ENCODE measurements around the gene BTAF1.

Gene BTAF1

GRCh38 chr10:91879515-91880170, 43.9 kb upstream of the BTAF1 start:
- Histone ChIP-seq H3K79me2 (ENCODE audit: control insufficient read depth, low read length) (no peaks in the 10 kb centered on the region), H3K27me3 (ENCODE audit: control insufficient read depth, low read length) (peaks cover 5% of the 10 kb centered on the region), H3K4me1 (ENCODE audit: control insufficient read depth, low read length) (no peaks in the 10 kb centered on the region), H3K36me3 (ENCODE audit: control insufficient read depth, low read length) (no peaks in the 10 kb centered on the region), H3K27ac (ENCODE audit: low read depth, low read length) (no peak overlapping the region), H3K4me2 (ENCODE audit: low read length) (no peak overlapping the region), H4K20me1 (ENCODE audit: control insufficient read depth, insufficient read depth, low read depth, low read length) (no peaks in the 10 kb centered on the region), H3K4me3 (ENCODE audit: low read length) (no peak overlapping the region), H3F3A (ENCODE audit: control insufficient read depth, insufficient read depth) (no peaks in the 10 kb centered on the region), H3K9me2 (replicated peaks; ENCODE audit: control insufficient read depth, low read length) (no peaks in the 10 kb centered on the region), H3K9me3 (ENCODE audit: control insufficient read depth, insufficient read depth, low read length) (no peaks in the 10 kb centered on the region)
- TF ChIP-seq EZH2phosphoT487 (IDR thresholded peaks at IDR 0.05; ENCODE audit: borderline replicate concordance, low read length): no peak
- TF ChIP-seq, protein P1, sequence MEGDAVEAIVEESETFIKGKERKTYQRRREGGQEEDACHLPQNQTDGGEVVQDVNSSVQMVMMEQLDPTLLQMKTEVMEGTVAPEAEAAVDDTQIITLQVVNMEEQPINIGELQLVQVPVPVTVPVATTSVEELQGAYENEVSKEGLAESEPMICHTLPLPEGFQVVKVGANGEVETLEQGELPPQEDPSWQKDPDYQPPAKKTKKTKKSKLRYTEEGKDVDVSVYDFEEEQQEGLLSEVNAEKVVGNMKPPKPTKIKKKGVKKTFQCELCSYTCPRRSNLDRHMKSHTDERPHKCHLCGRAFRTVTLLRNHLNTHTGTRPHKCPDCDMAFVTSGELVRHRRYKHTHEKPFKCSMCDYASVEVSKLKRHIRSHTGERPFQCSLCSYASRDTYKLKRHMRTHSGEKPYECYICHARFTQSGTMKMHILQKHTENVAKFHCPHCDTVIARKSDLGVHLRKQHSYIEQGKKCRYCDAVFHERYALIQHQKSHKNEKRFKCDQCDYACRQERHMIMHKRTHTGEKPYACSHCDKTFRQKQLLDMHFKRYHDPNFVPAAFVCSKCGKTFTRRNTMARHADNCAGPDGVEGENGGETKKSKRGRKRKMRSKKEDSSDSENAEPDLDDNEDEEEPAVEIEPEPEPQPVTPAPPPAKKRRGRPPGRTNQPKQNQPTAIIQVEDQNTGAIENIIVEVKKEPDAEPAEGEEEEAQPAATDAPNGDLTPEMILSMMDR (IDR thresholded peaks at IDR 0.05; ENCODE audit: low read depth, low read length, poor library complexity, severe bottlenecking): no peak

GRCh38 chr10:91880310-91880709, 43.3 kb upstream of the BTAF1 start:
- Histone ChIP-seq H3K27ac (ENCODE audit: low read depth, low read length) (no peak overlapping the region), H3K27me3 (ENCODE audit: control insufficient read depth, low read length) (peaks cover 11% of the 10 kb centered on the region), H3K4me3 (ENCODE audit: low read length) (no peak overlapping the region), H3K36me3 (ENCODE audit: control insufficient read depth, low read length) (no peaks in the 10 kb centered on the region), H3K4me2 (ENCODE audit: low read length) (no peak overlapping the region), H3K9me2 (replicated peaks; ENCODE audit: control insufficient read depth, low read length) (no peaks in the 10 kb centered on the region), H3F3A (ENCODE audit: control insufficient read depth, insufficient read depth) (no peaks in the 10 kb centered on the region), H3K9me3 (ENCODE audit: control insufficient read depth, insufficient read depth, low read length) (no peaks in the 10 kb centered on the region), H4K20me1 (ENCODE audit: control insufficient read depth, insufficient read depth, low read depth, low read length) (no peaks in the 10 kb centered on the region), H3K79me2 (ENCODE audit: control insufficient read depth, low read length) (no peaks in the 10 kb centered on the region), H3K4me1 (ENCODE audit: control insufficient read depth, low read length) (no peaks in the 10 kb centered on the region)
- no peak for TF ChIP-seq EZH2phosphoT487 (IDR thresholded peaks at IDR 0.05; ENCODE audit: borderline replicate concordance, low read length)

DNA sequence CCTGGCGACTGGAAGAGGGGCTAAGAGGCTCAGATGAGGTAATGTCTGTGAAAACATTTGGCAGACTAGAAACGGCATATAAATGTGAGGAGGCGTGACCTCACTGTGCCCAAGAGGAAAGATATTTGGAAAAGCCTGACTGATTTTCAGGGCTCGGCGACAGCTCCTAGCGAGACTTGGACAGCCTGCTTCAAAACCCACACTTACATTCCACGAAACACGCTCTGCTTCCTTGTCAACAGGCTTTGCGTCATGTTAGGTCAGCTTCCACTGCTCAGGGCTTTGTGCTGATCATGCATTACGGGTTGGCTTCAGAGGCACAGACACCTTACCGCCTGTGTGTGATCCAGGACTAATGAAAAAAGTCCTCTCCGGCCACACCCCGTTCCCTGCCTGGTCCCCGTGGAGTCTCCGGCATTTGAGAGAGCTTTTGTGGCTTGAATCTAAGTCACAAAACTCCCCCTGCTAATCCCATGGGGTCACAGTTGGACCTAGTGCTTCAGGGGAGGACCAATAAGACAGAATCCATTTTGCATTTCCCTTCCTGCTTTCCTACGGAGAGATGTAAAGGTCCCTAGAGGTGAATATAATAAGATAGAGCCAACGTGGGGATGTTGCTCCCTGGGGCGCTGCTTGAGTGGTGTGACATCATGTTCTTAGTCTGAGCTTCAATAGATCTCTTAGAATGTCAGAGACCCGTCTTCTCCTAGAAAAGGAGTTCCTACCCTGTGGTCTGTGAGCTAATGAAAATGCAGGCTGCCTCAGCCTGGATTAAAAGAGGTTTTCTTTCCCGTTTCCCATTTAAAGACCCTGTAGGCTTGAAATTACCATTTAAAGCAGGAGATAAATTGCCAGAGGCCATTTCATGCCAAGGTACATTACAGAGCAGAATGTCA, 39.8 kb upstream of the BTAF1 start:
- Histone ChIP-seq H3K4me1 (ENCODE audit: control insufficient read depth, low read length) (peaks cover 12% of the 10 kb centered on the region), H3K9me2 (replicated peaks; ENCODE audit: control insufficient read depth, low read length) (no peaks in the 10 kb centered on the region), H3K4me2 (ENCODE audit: low read length) (no peak overlapping the region), H3F3A (ENCODE audit: control insufficient read depth, insufficient read depth) (no peaks in the 10 kb centered on the region), H3K9me3 (ENCODE audit: control insufficient read depth, insufficient read depth, low read length) (no peaks in the 10 kb centered on the region), H3K27ac (ENCODE audit: low read depth, low read length) (no peak overlapping the region), H3K79me2 (ENCODE audit: control insufficient read depth, low read length) (no peaks in the 10 kb centered on the region), H4K20me1 (ENCODE audit: control insufficient read depth, insufficient read depth, low read depth, low read length) (no peaks in the 10 kb centered on the region), H3K36me3 (ENCODE audit: control insufficient read depth, low read length) (no peaks in the 10 kb centered on the region), H3K27me3 (ENCODE audit: control insufficient read depth, low read length) (peaks cover 24% of the 10 kb centered on the region), H3K4me3 (ENCODE audit: low read length) (no peak overlapping the region)
- TF ChIP-seq, protein P1 (IDR thresholded peaks at IDR 0.05; ENCODE audit: low read depth, low read length, poor library complexity, severe bottlenecking): no peak
- no peak for TF ChIP-seq EZH2phosphoT487 (IDR thresholded peaks at IDR 0.05; ENCODE audit: borderline replicate concordance, low read length)

DNA sequence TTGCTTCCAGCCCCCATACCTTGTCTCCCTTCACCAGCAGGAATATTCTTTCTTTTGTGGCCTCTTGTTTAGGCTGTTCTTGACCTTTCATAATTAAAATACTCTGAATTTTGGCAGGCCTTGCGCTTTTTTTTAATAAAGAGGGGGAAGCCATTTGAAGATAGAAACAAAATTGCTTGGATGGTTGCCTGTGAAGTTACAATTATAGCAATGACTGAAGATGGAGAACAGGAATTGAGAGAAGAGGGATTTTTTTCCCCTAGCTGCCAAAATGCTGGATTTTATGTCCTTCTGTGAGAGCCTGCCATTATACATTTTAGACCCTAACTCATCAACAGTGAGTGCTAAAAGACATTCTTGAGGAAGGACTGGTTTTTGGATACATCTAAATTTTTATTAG, 39.0 kb upstream of the BTAF1 start:
- Histone ChIP-seq H3K4me2 (ENCODE audit: low read length) (no peak overlapping the region), H3K27ac (ENCODE audit: low read depth, low read length) (no peak overlapping the region), H3K4me1 (ENCODE audit: control insufficient read depth, low read length) (peaks cover 12% of the 10 kb centered on the region)

More for the DNA sequence above, 39.0 kb upstream of the BTAF1 start:
- Histone ChIP-seq H3F3A (ENCODE audit: control insufficient read depth, insufficient read depth) (no peaks in the 10 kb centered on the region), H3K36me3 (ENCODE audit: control insufficient read depth, low read length) (no peaks in the 10 kb centered on the region), H3K27me3 (ENCODE audit: control insufficient read depth, low read length) (peaks cover 24% of the 10 kb centered on the region), H3K9me3 (ENCODE audit: control insufficient read depth, insufficient read depth, low read length) (no peaks in the 10 kb centered on the region), H4K20me1 (ENCODE audit: control insufficient read depth, insufficient read depth, low read depth, low read length) (no peaks in the 10 kb centered on the region), H3K79me2 (ENCODE audit: control insufficient read depth, low read length) (no peaks in the 10 kb centered on the region), H3K9me2 (replicated peaks; ENCODE audit: control insufficient read depth, low read length) (no peaks in the 10 kb centered on the region), H3K4me3 (ENCODE audit: low read length) (no peak overlapping the region)
- TF ChIP-seq, protein P1 (IDR thresholded peaks at IDR 0.05; ENCODE audit: low read depth, low read length, poor library complexity, severe bottlenecking): no peak
- no peak for TF ChIP-seq EZH2phosphoT487 (IDR thresholded peaks at IDR 0.05; ENCODE audit: borderline replicate concordance, low read length)

Measured in DOHH2 (cell line).